Measurements from ENCODE around the gene RFX5. TPM values are rescaled to one million over a fixed set of nuclear protein-coding genes. Genes with fewer than 3 reads are reported as not detected.

The RFX5 gene
- polyA plus RNA-seq, 3 donors, result 39.3 to 66.3 (median 43.5) TPM

DNA sequence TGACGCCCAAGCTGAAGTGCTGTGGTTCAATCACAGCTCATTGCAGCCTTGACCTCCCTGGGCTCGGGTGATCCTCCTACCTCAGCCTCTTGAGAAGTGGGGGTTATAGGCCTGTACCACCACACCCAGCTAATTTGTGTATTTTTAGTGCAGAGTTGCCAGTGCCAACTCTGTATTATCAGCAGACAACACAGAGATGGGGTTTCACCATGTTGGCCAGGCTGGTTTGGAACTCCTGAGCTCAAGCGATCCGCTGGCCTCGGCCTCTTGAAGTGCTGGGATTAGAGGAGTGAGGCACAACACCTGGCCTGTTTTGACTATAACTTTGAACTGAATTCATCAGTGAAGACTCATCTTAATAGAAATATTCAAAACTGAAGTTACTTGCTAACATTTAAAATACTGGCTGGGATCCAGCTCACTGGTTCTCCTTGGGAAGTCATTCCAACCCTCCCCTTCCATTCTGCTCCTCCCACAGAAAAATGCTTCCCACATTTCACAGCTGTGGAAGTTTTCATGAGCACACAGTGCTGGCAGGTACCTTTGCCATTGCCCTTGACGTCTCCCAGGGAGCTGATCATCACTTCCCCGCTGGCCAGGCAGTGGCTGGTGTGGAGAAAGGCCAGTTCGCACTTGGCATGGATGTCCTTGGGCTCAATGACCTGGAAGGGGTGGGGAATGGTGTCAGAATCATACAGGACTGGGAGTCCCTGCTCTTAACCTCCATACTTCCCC is 20.8 kb upstream of the RFX5 start:
- no peak overlapping the region for H3K4me2 ChIP-seq (replicated peaks; ENCODE audit: extremely low read depth, low read length, poor library complexity, severe bottlenecking)
- H3K27ac ChIP-seq (ENCODE audit: low read depth in 1 of 2, low read length in 2 of 2), result no peak overlapping the region
- H3K36me3 Mint-ChIP-seq, result no peaks in the 10 kb centered on the region
- no peak overlapping the region for H2AFZ ChIP-seq (ENCODE audit: insufficient read depth, low read depth, low read length, poor library complexity, severe bottlenecking)
- 93% methylated on average over 5 of the region's 8 CpGs for WGBS (ENCODE audit: insufficient coverage)
- no peaks in the 10 kb centered on the region for H3K27me3 ChIP-seq (ENCODE audit: control insufficient read depth in 2 of 2, insufficient read depth in 2 of 2, low read length in 2 of 2)
- no peak overlapping the region for H3K4me3 Mint-ChIP-seq
- H3K4me1 Mint-ChIP-seq, result peaks cover 26% of the 10 kb centered on the region
- peaks cover 0 to 3% (median 1%) of the 10 kb centered on the region in 3 donors for H3K27me3 Mint-ChIP-seq (ENCODE audit: low read depth in 3 of 3)
- intact Hi-C loops (cut with micrococcal nuclease), result no loop called here
- TF ChIP-seq, protein P1, sequence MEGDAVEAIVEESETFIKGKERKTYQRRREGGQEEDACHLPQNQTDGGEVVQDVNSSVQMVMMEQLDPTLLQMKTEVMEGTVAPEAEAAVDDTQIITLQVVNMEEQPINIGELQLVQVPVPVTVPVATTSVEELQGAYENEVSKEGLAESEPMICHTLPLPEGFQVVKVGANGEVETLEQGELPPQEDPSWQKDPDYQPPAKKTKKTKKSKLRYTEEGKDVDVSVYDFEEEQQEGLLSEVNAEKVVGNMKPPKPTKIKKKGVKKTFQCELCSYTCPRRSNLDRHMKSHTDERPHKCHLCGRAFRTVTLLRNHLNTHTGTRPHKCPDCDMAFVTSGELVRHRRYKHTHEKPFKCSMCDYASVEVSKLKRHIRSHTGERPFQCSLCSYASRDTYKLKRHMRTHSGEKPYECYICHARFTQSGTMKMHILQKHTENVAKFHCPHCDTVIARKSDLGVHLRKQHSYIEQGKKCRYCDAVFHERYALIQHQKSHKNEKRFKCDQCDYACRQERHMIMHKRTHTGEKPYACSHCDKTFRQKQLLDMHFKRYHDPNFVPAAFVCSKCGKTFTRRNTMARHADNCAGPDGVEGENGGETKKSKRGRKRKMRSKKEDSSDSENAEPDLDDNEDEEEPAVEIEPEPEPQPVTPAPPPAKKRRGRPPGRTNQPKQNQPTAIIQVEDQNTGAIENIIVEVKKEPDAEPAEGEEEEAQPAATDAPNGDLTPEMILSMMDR (IDR thresholded peaks at IDR 0.05), result no peak
- no peak overlapping the region for H3K4me3 ChIP-seq (replicated peaks in 1 of 3; ENCODE audit: low read depth in 2 of 3, low read length in 3 of 3)
- peaks cover 22 to 39% of the 10 kb centered on the region in 2 donors for H3K4me1 ChIP-seq (ENCODE audit: control insufficient read depth in 1 of 2, insufficient read depth in 2 of 2, low read length in 2 of 2)
- H3K27ac Mint-ChIP-seq, result no peak overlapping the region
- H4K20me1 ChIP-seq (ENCODE audit: insufficient read depth, low read length), result no peaks in the 10 kb centered on the region
- H3K9ac ChIP-seq (ENCODE audit: insufficient read depth, low read length, poor library complexity, severe bottlenecking), result no peak overlapping the region
- peaks cover under 1 to 6% (median 4%) of the 10 kb centered on the region in 7 donors for H3K9me3 Mint-ChIP-seq
- peaks cover 0 to 2% of the 10 kb centered on the region in 2 donors for H3K9me3 ChIP-seq (replicated peaks in 1 of 2; ENCODE audit: control insufficient read depth in 1 of 2, insufficient read depth in 1 of 2, low read length in 2 of 2)
- no peaks in the 10 kb centered on the region for H3K36me3 ChIP-seq (replicated peaks in 1 of 2; ENCODE audit: control insufficient read depth in 1 of 2, insufficient read depth in 2 of 2, low read length in 2 of 2)
- H3K79me2 ChIP-seq (ENCODE audit: insufficient read depth, low read length), result no peaks in the 10 kb centered on the region
- no peak for DNase-seq

DNA sequence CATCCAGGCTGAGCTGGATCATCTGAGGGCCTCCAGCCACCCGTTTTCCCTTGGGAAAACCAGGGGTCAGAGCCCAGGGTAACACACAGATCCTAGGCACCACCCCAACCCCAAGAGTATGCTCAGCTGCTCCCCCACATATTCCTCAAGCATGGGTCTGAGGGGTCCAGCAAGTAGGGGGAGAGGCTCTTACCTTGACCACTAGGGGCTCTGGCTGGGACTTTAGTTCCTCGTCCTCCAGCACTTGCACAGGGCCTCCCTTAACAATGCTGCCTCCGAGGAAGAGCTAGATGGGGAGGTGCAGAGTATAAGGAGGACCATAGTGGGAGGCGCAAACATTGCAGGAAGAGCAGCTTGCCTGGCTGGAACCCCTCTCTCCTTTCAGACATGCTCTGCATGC is 17.9 kb upstream of the RFX5 start:
- H3K4me1 Mint-ChIP-seq, result peaks cover 12% of the 10 kb centered on the region
- TF ChIP-seq, protein P1 (IDR thresholded peaks at IDR 0.05), result no peak
- 83% methylated on average over 1 of the region's 4 CpGs for WGBS (ENCODE audit: insufficient coverage)
- Histone ChIP-seq H3K27me3 (ENCODE audit: control insufficient read depth in 2 of 2, insufficient read depth in 2 of 2, low read length in 2 of 2) (no peaks in the 10 kb centered on the region), H4K20me1 (ENCODE audit: insufficient read depth, low read length) (no peaks in the 10 kb centered on the region), H3K36me3 (replicated peaks in 1 of 2; ENCODE audit: control insufficient read depth in 1 of 2, insufficient read depth in 2 of 2, low read length in 2 of 2) (no peaks in the 10 kb centered on the region), H3K9me3 (replicated peaks in 1 of 2; ENCODE audit: control insufficient read depth in 1 of 2, insufficient read depth in 1 of 2, low read length in 2 of 2) (peaks cover 10 to 11% of the 10 kb centered on the region in 2 donors), H2AFZ (ENCODE audit: insufficient read depth, low read depth, low read length, poor library complexity, severe bottlenecking) (no peak overlapping the region), H3K4me2 (replicated peaks; ENCODE audit: extremely low read depth, low read length, poor library complexity, severe bottlenecking) (no peak overlapping the region), H3K79me2 (ENCODE audit: insufficient read depth, low read length) (no peaks in the 10 kb centered on the region), H3K27ac (ENCODE audit: low read depth in 1 of 2, low read length in 2 of 2) (no peak overlapping the region), H3K4me3 (replicated peaks in 1 of 3; ENCODE audit: low read depth in 2 of 3, low read length in 3 of 3) (no peak overlapping the region), H3K4me1 (ENCODE audit: control insufficient read depth in 1 of 2, insufficient read depth in 2 of 2, low read length in 2 of 2) (peaks cover 7 to 12% of the 10 kb centered on the region in 2 donors), H3K9ac (ENCODE audit: insufficient read depth, low read length, poor library complexity, severe bottlenecking) (no peak overlapping the region)
- no peaks in the 10 kb centered on the region for H3K36me3 Mint-ChIP-seq
- H3K27me3 Mint-ChIP-seq (ENCODE audit: low read depth in 3 of 3), result peaks cover 0 to 3% (median 2%) of the 10 kb centered on the region in 3 donors
- DNase-seq, result no peak
- peaks cover 12 to 18% (median 16%) of the 10 kb centered on the region in 7 donors for H3K9me3 Mint-ChIP-seq
- intact Hi-C loops (cut with micrococcal nuclease), result no loop called here
- no peak overlapping the region for H3K4me3 Mint-ChIP-seq
- H3K27ac Mint-ChIP-seq, result no peak overlapping the region

Data from CD14-positive monocyte (primary cell).